ENCODE results near the gene POLR2E. TPM values are rescaled to one million over a fixed set of nuclear protein-coding genes. Genes with fewer than 3 reads are reported as not detected.

Gene POLR2E
- total and polyA plus RNA-seq, 2 donors (not counting 1 experiment from before 2014, with no cell fraction given) = 103 to 121 TPM

DNA sequence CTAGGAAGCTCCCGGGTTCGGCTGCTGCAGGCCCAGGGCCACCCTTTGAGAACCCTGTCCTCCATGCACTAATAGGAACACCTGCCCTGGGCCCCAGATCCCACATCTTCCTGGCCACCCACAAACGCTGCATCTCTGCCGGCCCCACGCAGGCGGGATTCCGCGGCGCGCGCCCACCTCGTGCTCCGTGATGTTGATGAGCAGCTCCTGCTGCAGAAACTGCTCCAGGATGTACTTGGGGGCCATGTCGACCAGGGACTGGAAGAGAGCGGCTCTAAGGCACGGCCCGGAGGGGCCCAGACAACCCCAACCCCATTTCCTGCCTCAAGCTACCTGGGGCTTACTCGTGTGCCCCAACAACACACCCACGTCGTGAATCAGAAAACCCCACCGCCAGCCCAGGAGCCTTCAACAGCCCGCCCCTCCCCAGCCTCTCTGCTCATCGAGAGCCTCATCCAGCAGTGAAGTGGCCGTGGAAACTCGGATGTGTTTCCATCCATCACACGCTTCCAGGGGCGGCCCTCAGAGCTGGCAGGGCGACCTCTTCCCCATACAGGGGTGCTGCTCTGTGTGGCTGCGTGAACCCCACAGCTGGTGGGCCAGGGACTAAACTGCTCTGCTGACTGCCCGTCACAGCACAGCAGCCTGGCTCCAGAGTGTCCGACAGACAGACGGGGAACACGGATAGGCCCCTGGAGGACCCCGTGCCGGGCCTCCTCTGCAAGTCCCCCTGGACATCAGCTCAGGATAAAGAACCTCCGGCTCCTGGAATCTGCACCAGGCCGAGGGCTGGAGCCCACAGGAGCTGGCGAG lies 4.2 kb downstream of the POLR2E start:
- ChIA-PET CTCF (interaction anchor here (1.9 kb wide), 1 partner anchor 33 kb away, joined by 10 read pairs; no protein-coding TSS in a partner anchor), POLR2A (interaction anchor here (0.7 to 5.5 kb wide), 7 partner anchors 9 to 162 kb away, joined by 4 to 65 read pairs (median 8); partner anchors contain the start of genes ABCA7 and GPX4)
- H4K20me1 ChIP-seq (ENCODE audit: control insufficient read depth, insufficient read depth, low read length, poor library complexity, severe bottlenecking) = peaks cover 82% of the 10 kb centered on the region
- H3K9me3 ChIP-seq (ENCODE audit: control extremely low read depth in 1 of 3, control insufficient read depth in 2 of 3, insufficient read depth in 1 of 3, low read length in 2 of 3) = no peaks in the 10 kb centered on the region
- H3K27ac ChIP-seq (ENCODE audit: low read length in 2 of 2) = no peak overlapping the region
- Mint-ChIP-seq H3K27me3 (no peaks in the 10 kb centered on the region), H3K4me1 (peaks cover 43% of the 10 kb centered on the region), H3K9me3 (ENCODE audit: insufficient read depth) (no peaks in the 10 kb centered on the region), H3K4me3 (no peak overlapping the region), H3K27ac (peak overlapping the region; percentile 32)
- DNase-seq = no peak
- peaks cover 0 to 52% of the 10 kb centered on the region in 2 experiments for H3K36me3 ChIP-seq (replicated peaks in 1 of 2; ENCODE audit: control extremely low read depth in 1 of 2, control insufficient read depth in 1 of 2, extremely low read depth in 1 of 2, insufficient read depth in 2 of 2, low read length in 1 of 2)
- H3K79me2 ChIP-seq (ENCODE audit: control insufficient read depth, insufficient read depth, low read length) = peaks cover 52% of the 10 kb centered on the region
- TF ChIP-seq CTCF (IDR thresholded peaks at IDR 0.05) = no peak
- no peak for TF ChIP-seq EZH2 (IDR thresholded peaks at IDR 0.05; ENCODE audit: borderline replicate concordance, insufficient read depth, low read depth, low read length, poor library complexity, severe bottlenecking)
- no peak overlapping the region for H3K9ac ChIP-seq (ENCODE audit: low read length)
- no peak overlapping the region for H3K4me2 ChIP-seq (replicated peaks; ENCODE audit: low read depth, low read length, poor library complexity, severe bottlenecking)
- no peak overlapping the region for H3K4me3 ChIP-seq (ENCODE audit: control extremely low read depth in 1 of 5, extremely low read depth in 1 of 5, insufficient read depth in 1 of 5, low read depth in 2 of 5, low read length in 4 of 5)
- intact Hi-C loops (cut with micrococcal nuclease) = no loop called here
- 95% methylated on average over 38 of the region's 38 CpGs for WGBS (ENCODE audit: insufficient coverage)
- H3K27me3 ChIP-seq (replicated peaks in 1 of 4; ENCODE audit: control extremely low read depth in 1 of 4, control insufficient read depth in 3 of 4, insufficient read depth in 4 of 4, low read length in 3 of 4) = no peaks in the 10 kb centered on the region
- H2AFZ ChIP-seq (ENCODE audit: insufficient read depth, low read depth, low read length, poor library complexity, severe bottlenecking) = no peak overlapping the region
- ATAC-seq (ENCODE audit: low read depth) = no peak
- H3K4me1 ChIP-seq (ENCODE audit: control insufficient read depth in 2 of 2, insufficient read depth in 2 of 2, low read length in 2 of 2) = peaks cover 44 to 53% of the 10 kb centered on the region in 2 donors

GRCh38 chr19:1089891-1090290 lies 5.3 kb downstream of the POLR2E start:
- H3K79me2 ChIP-seq (ENCODE audit: control insufficient read depth, insufficient read depth, low read length) = peaks cover 41% of the 10 kb centered on the region
- H3K9ac ChIP-seq (ENCODE audit: low read length) = no peak overlapping the region
- intact Hi-C loops (cut with micrococcal nuclease) = loop anchor here (2.0 kb wide), 1 partner anchor 21 kb away; no protein-coding TSS in a partner anchor
- H3K4me3 Mint-ChIP-seq = no peak overlapping the region
- no peak overlapping the region for H3K4me2 ChIP-seq (replicated peaks; ENCODE audit: low read depth, low read length, poor library complexity, severe bottlenecking)
- WGBS (ENCODE audit: insufficient coverage) = 71% methylated on average over 10 of the region's 22 CpGs
- CTCF ChIA-PET = interaction anchor here (0.6 to 4.4 kb wide), 4 partner anchors 13 to 106 kb away, joined by 3 to 49 read pairs (median 6); partner anchors contain the start of gene WDR18
- no peaks in the 10 kb centered on the region for H3K27me3 ChIP-seq (replicated peaks in 1 of 4; ENCODE audit: control extremely low read depth in 1 of 4, control insufficient read depth in 3 of 4, insufficient read depth in 4 of 4, low read length in 3 of 4)
- no peak for ATAC-seq (ENCODE audit: low read depth)
- H4K20me1 ChIP-seq (ENCODE audit: control insufficient read depth, insufficient read depth, low read length, poor library complexity, severe bottlenecking) = peaks cover 89% of the 10 kb centered on the region
- H2AFZ ChIP-seq (ENCODE audit: insufficient read depth, low read depth, low read length, poor library complexity, severe bottlenecking) = no peak overlapping the region
- no peak overlapping the region for H3K27ac ChIP-seq (ENCODE audit: low read length in 2 of 2)
- H3K9me3 Mint-ChIP-seq (ENCODE audit: insufficient read depth) = no peaks in the 10 kb centered on the region
- H3K4me1 Mint-ChIP-seq = peaks cover 41% of the 10 kb centered on the region
- no peaks in the 10 kb centered on the region for H3K9me3 ChIP-seq (ENCODE audit: control extremely low read depth in 1 of 3, control insufficient read depth in 2 of 3, insufficient read depth in 1 of 3, low read length in 2 of 3)
- H3K27me3 Mint-ChIP-seq = no peaks in the 10 kb centered on the region
- POLR2A ChIA-PET = interaction anchor here (0.6 to 8.4 kb wide), 9 partner anchors 8 to 230 kb away, joined by 4 to 97 read pairs (median 8); partner anchors contain the start of genes ABCA7, ARHGAP45 and GPX4
- no peak overlapping the region for H3K4me3 ChIP-seq (ENCODE audit: control extremely low read depth in 1 of 5, extremely low read depth in 1 of 5, insufficient read depth in 1 of 5, low read depth in 2 of 5, low read length in 4 of 5)
- no peak overlapping the region for H3K27ac Mint-ChIP-seq
- H3K36me3 ChIP-seq (replicated peaks in 1 of 2; ENCODE audit: control extremely low read depth in 1 of 2, control insufficient read depth in 1 of 2, extremely low read depth in 1 of 2, insufficient read depth in 2 of 2, low read length in 1 of 2) = peaks cover 0 to 62% of the 10 kb centered on the region in 2 experiments
- DNase-seq = no peak
- H3K4me1 ChIP-seq (ENCODE audit: control insufficient read depth in 2 of 2, insufficient read depth in 2 of 2, low read length in 2 of 2) = peaks cover 38 to 46% of the 10 kb centered on the region in 2 donors
- TF ChIP-seq EZH2 (IDR thresholded peaks at IDR 0.05; ENCODE audit: borderline replicate concordance, insufficient read depth, low read depth, low read length, poor library complexity, severe bottlenecking) (no peak), CTCF (IDR thresholded peaks at IDR 0.05) (no peak)

Measured in B cell (primary cell).